ENCODE data around the gene NDUFAF3.

Gene NDUFAF3

GRCh38 chr3:49019941-49020329 lies 2.0 kb upstream of the NDUFAF3 start:
- H3K4me3 Mint-ChIP-seq, result peak overlapping the region; percentile 96 to 98 (median 98)
- H3K4me1 Mint-ChIP-seq, result peaks cover 15% of the 10 kb centered on the region
- no peak for TF ChIP-seq CTCF (IDR thresholded peaks at IDR 0.05; ENCODE audit: unreplicated experiment in 3 of 3)
- H3K27ac Mint-ChIP-seq, result peak overlapping the region; percentile 51 to 76 (median 74)
- H3K9me3 Mint-ChIP-seq, result no peaks in the 10 kb centered on the region
- H3K27me3 Mint-ChIP-seq (ENCODE audit: low read depth), result peaks cover 3% of the 10 kb centered on the region
- peaks cover 29% of the 10 kb centered on the region for H3K36me3 Mint-ChIP-seq (ENCODE audit: low read depth)

- Mint-ChIP-seq H3K4me1 (peaks cover 19% of the 10 kb centered on the region), H3K27me3 (ENCODE audit: low read depth) (peaks cover 3% of the 10 kb centered on the region), H3K9me3 (no peaks in the 10 kb centered on the region), H3K27ac (peak overlapping the region; percentile 74 to 96 (median 95)), H3K36me3 (ENCODE audit: low read depth) (peaks cover 29% of the 10 kb centered on the region), H3K4me3 (peak overlapping the region; percentile 96 to 98 (median 98))
- TF ChIP-seq CTCF (IDR thresholded peaks at IDR 0.05; ENCODE audit: unreplicated experiment in 3 of 3), result no peak
These were observed 1.4 kb upstream of the NDUFAF3 start for GRCh38 chr3:49020330-49021212.

GRCh38 chr3:49021213-49021812 lies 608 bp upstream of the NDUFAF3 start:
- H3K36me3 Mint-ChIP-seq (ENCODE audit: low read depth), result peaks cover 32% of the 10 kb centered on the region
- peak overlapping the region; percentile 96 to 98 (median 98) for H3K4me3 Mint-ChIP-seq
- H3K4me1 Mint-ChIP-seq, result peaks cover 22% of the 10 kb centered on the region
- no peaks in the 10 kb centered on the region for H3K9me3 Mint-ChIP-seq
- H3K27me3 Mint-ChIP-seq (ENCODE audit: low read depth), result no peaks in the 10 kb centered on the region
- peak overlapping the region; percentile 95 to 99 (median 96) for H3K27ac Mint-ChIP-seq
- TF ChIP-seq CTCF (IDR thresholded peaks at IDR 0.05; ENCODE audit: unreplicated experiment in 3 of 3), result no peak

- Mint-ChIP-seq H3K9me3 (no peaks in the 10 kb centered on the region), H3K27me3 (ENCODE audit: low read depth) (no peaks in the 10 kb centered on the region), H3K4me1 (peaks cover 30% of the 10 kb centered on the region), H3K36me3 (ENCODE audit: low read depth) (peaks cover 38% of the 10 kb centered on the region), H3K27ac (peak overlapping the region; percentile 75 to 96 (median 95)), H3K4me3 (peak overlapping the region; percentile 95 to 98 (median 96))
- no peak for TF ChIP-seq CTCF (IDR thresholded peaks at IDR 0.05; ENCODE audit: unreplicated experiment in 3 of 3)
These were observed 809 bp downstream of the NDUFAF3 start for GRCh38 chr3:49022688-49023171.

- Mint-ChIP-seq H3K27ac (no peak overlapping the region), H3K27me3 (ENCODE audit: low read depth) (no peaks in the 10 kb centered on the region), H3K36me3 (ENCODE audit: low read depth) (peaks cover 38% of the 10 kb centered on the region), H3K4me3 (peak overlapping the region; percentile 95 to 98 (median 96)), H3K9me3 (no peaks in the 10 kb centered on the region), H3K4me1 (peaks cover 38% of the 10 kb centered on the region)
- no peak for TF ChIP-seq CTCF (IDR thresholded peaks at IDR 0.05; ENCODE audit: unreplicated experiment in 3 of 3)
These were observed 1.9 kb downstream of the NDUFAF3 start for GRCh38 chr3:49023775-49024174.

Measured in nephron (organoid).